Vagina (tissue), 2 donors: ENCODE results near the gene WFDC12.

Source experiments
- CTCF ChIP-seq, 3 experiments: fragments of 450-650 bp in 2 of 3; fragments of 200-600 bp in 1 of 3; sonication (generic) in 1 of 3; IDR thresholded peaks; one replicate each; pipeline ENCODE4 v1.5.1; 2017 to 2019; ENCODE audit warnings: antibody characterized with exemption in 3 of 3, mild to moderate bottlenecking in 2 of 3, moderate library complexity in 2 of 3
- POLR2A ChIP-seq, 2 donors: fragments of 450-650 bp; IDR thresholded peaks; one replicate each; pipeline ENCODE4 v1.6.1; 2017; ENCODE audit warnings: antibody characterized with exemption in 2 of 2, mild to moderate bottlenecking in 2 of 2, moderate library complexity in 2 of 2
- POLR2AphosphoS5 ChIP-seq, 2 donors: sonication (generic); formaldehyde crosslinking; IDR thresholded peaks; one replicate each; pipeline ENCODE4 v1.9.0; 2017; ENCODE audit warnings: antibody characterized with exemption in 2 of 2, mild to moderate bottlenecking in 2 of 2, low read depth in 1 of 2; ENCODE audit not compliant: insufficient read depth in 1 of 2

- TF ChIP-seq CTCF (IDR thresholded peaks at IDR 0.05) (no peak), POLR2AphosphoS5 (IDR thresholded peaks at IDR 0.05; ENCODE audit: insufficient read depth in 1 of 2, low read depth in 1 of 2) (no peak), POLR2A (IDR thresholded peaks at IDR 0.05) (no peak)
Observed at GRCh38 chr20:45152405-45152804, 28.1 kb upstream of the WFDC12 start.
